ENCODE data around the gene TMEM255B.
A peak's percentile ranks its signal among the peaks of the same experiment; 100 is the strongest.

Gene TMEM255B

GRCh38 chr13:113729187-113730019 is 29.6 kb upstream of the TMEM255B start:
- no peaks in the 10 kb centered on the region for H3K36me3 ChIP-seq (ENCODE audit: low read depth)
- no peak for TF ChIP-seq CTCF (IDR thresholded peaks at IDR 0.05; ENCODE audit: poor library complexity, severe bottlenecking)
- peak; percentile 24; the same call in 2 of the 3 replicates for ATAC-seq (ENCODE audit: low read depth)
- H3K27me3 ChIP-seq (ENCODE audit: insufficient read depth, poor library complexity, severe bottlenecking): peaks cover 29% of the 10 kb centered on the region
- no peak overlapping the region for H3K4me3 ChIP-seq (ENCODE audit: severe bottlenecking)
- no peaks in the 10 kb centered on the region for H3K9me3 ChIP-seq (ENCODE audit: severe bottlenecking)
- H3K4me1 ChIP-seq (ENCODE audit: insufficient read depth, poor library complexity, severe bottlenecking): no peaks in the 10 kb centered on the region
- no peak overlapping the region for H3K27ac ChIP-seq (ENCODE audit: poor library complexity, severe bottlenecking)
- no peak for DNase-seq (ENCODE audit: low spot score)

- no peak overlapping the region for H3K27ac ChIP-seq (ENCODE audit: poor library complexity, severe bottlenecking)
- no peaks in the 10 kb centered on the region for H3K36me3 ChIP-seq (ENCODE audit: low read depth)
- peaks cover 29% of the 10 kb centered on the region for H3K27me3 ChIP-seq (ENCODE audit: insufficient read depth, poor library complexity, severe bottlenecking)
- no peaks in the 10 kb centered on the region for H3K4me1 ChIP-seq (ENCODE audit: insufficient read depth, poor library complexity, severe bottlenecking)
- ATAC-seq (ENCODE audit: low read depth) (no peak), DNase-seq (ENCODE audit: low spot score) (no peak)
- TF ChIP-seq CTCF (IDR thresholded peaks at IDR 0.05; ENCODE audit: poor library complexity, severe bottlenecking): no peak
- H3K4me3 ChIP-seq (ENCODE audit: severe bottlenecking): no peak overlapping the region
- no peaks in the 10 kb centered on the region for H3K9me3 ChIP-seq (ENCODE audit: severe bottlenecking)
Measured at GRCh38 chr13:113730258-113730691, 28.8 kb upstream of the TMEM255B start.

GRCh38 chr13:113730831-113731191 is 28.2 kb upstream of the TMEM255B start:
- no peaks in the 10 kb centered on the region for H3K36me3 ChIP-seq (ENCODE audit: low read depth)
- H3K4me3 ChIP-seq (ENCODE audit: severe bottlenecking): no peak overlapping the region
- no peaks in the 10 kb centered on the region for H3K4me1 ChIP-seq (ENCODE audit: insufficient read depth, poor library complexity, severe bottlenecking)
- no peaks in the 10 kb centered on the region for H3K9me3 ChIP-seq (ENCODE audit: severe bottlenecking)
- TF ChIP-seq CTCF (IDR thresholded peaks at IDR 0.05; ENCODE audit: poor library complexity, severe bottlenecking): no peak
- DNase-seq (ENCODE audit: low spot score): no peak
- H3K27me3 ChIP-seq (ENCODE audit: insufficient read depth, poor library complexity, severe bottlenecking): peaks cover 29% of the 10 kb centered on the region
- no peak overlapping the region for H3K27ac ChIP-seq (ENCODE audit: poor library complexity, severe bottlenecking)
- ATAC-seq (ENCODE audit: low read depth): no peak

- no peak for ATAC-seq (ENCODE audit: low read depth)
- TF ChIP-seq CTCF (IDR thresholded peaks at IDR 0.05; ENCODE audit: poor library complexity, severe bottlenecking): no peak
- Histone ChIP-seq H3K27me3 (ENCODE audit: insufficient read depth, poor library complexity, severe bottlenecking) (peaks cover 29% of the 10 kb centered on the region), H3K9me3 (ENCODE audit: severe bottlenecking) (no peaks in the 10 kb centered on the region), H3K27ac (ENCODE audit: poor library complexity, severe bottlenecking) (no peak overlapping the region), H3K4me1 (ENCODE audit: insufficient read depth, poor library complexity, severe bottlenecking) (no peaks in the 10 kb centered on the region), H3K4me3 (ENCODE audit: severe bottlenecking) (no peak overlapping the region), H3K36me3 (ENCODE audit: low read depth) (no peaks in the 10 kb centered on the region)
- DNase-seq (ENCODE audit: low spot score): no peak
Measured at GRCh38 chr13:113731192-113732175, 27.5 kb upstream of the TMEM255B start.
